Measurements from ENCODE around the gene HTR3A.

DNA sequence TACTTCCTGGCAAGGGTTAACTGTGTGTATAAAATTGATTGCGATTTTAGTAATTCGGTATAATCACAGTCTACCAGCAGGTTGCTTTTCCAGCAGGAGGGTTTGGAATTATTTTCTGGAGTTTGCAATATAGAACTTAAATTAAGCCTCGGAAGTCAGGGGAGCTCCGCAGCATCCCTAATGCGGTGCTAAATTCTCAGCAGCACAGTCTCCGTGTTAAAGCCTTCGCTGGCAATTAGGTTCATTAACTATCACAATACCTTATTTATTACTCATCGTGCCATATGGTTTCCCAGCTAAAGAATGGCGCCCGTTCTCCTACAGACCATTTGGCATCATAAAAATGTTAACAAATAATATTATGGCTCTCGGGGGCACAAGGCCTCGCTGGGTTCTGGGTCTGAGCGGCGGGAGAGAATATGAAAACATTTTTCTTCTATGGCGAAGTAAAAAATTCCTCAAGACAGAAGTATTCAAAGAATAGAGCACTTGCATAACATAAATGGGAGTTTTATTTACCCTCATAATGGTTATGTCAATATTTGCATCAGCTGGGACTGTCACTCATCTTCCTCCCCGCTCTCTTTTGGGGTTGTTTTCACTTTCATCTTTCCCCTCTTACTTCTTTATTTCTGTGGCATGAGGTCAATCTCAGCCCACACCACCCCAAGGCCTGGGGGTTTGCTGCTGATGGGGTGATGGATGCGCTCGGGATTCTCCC is 56.5 kb downstream of the HTR3A start:
- TF ChIP-seq, protein P1, sequence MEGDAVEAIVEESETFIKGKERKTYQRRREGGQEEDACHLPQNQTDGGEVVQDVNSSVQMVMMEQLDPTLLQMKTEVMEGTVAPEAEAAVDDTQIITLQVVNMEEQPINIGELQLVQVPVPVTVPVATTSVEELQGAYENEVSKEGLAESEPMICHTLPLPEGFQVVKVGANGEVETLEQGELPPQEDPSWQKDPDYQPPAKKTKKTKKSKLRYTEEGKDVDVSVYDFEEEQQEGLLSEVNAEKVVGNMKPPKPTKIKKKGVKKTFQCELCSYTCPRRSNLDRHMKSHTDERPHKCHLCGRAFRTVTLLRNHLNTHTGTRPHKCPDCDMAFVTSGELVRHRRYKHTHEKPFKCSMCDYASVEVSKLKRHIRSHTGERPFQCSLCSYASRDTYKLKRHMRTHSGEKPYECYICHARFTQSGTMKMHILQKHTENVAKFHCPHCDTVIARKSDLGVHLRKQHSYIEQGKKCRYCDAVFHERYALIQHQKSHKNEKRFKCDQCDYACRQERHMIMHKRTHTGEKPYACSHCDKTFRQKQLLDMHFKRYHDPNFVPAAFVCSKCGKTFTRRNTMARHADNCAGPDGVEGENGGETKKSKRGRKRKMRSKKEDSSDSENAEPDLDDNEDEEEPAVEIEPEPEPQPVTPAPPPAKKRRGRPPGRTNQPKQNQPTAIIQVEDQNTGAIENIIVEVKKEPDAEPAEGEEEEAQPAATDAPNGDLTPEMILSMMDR (IDR thresholded peaks at IDR 0.05), result no peak
- TF ChIP-seq POLR2A (IDR thresholded peaks at IDR 0.05) (no peak), POLR2AphosphoS5 (IDR thresholded peaks at IDR 0.05) (no peak)
